ENCODE results near the gene CACNA1I.
A peak's percentile ranks its signal among the peaks of the same experiment; 100 is the strongest.

The CACNA1I gene

GRCh38 chr22:39530692-39531331 lies 39.7 kb upstream of the CACNA1I start:
- Mint-ChIP-seq H3K4me1 (ENCODE audit: low read depth) (peaks cover 55% of the 10 kb centered on the region), H3K36me3 (ENCODE audit: low read depth) (peaks cover 37% of the 10 kb centered on the region), H3K9me3 (no peaks in the 10 kb centered on the region), H3K27me3 (ENCODE audit: low read depth) (no peaks in the 10 kb centered on the region), H3K27ac (peak overlapping the region; percentile 41), H3K4me3 (peak overlapping the region; percentile 92)

DNA sequence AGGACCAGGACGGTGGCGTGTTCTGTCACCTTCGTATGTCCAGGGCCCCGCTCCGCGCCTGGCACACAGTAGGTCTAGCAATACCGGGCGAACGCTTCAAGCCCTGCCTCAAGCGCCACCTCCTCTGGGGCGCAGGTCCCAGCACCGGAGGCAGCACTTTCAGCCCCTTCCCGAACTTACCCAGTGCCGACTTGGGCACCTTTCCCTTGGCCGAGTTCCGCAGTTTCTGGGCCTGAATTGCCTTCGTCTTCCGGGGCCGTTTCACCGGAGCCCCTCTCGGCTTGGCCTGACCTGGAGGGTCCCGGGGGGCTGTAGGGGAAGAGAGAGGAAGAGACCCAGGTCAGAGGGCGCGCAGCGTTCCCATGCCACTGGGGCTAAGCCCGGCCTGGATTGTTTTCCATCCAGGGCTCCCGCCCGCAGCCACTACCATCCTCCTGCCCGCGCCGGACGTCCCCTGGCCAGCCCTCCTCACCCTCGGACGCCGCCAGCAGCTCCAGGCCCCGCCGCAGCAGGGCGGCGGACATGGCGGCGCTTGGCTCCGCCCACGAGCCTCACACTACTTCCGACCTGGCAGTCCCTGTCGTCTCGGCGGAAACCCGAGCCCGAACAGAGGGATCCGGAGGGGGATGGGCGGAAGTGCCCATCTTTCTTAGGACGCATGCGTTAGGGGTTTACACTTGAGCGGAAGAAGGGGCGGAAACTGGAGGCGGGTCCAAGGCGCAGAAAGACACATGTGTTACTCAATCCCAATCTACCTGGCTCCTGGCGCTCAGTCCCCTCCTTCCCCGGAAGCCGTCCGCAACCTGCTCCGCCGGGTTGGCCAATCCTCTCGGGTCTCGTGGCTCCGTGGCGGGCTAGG lies 38.1 kb upstream of the CACNA1I start, which contains the start of gene RPS19BP1:
Gene RPS19BP1, minus strand, starts transcription at position 534 of the 859 bp plus-strand sequence. Its CDS starts 10 bp downstream, at position 524.
- Mint-ChIP-seq H3K36me3 (ENCODE audit: low read depth) (peaks cover 33% of the 10 kb centered on the region), H3K4me1 (ENCODE audit: low read depth) (peaks cover 45% of the 10 kb centered on the region)

DNA sequence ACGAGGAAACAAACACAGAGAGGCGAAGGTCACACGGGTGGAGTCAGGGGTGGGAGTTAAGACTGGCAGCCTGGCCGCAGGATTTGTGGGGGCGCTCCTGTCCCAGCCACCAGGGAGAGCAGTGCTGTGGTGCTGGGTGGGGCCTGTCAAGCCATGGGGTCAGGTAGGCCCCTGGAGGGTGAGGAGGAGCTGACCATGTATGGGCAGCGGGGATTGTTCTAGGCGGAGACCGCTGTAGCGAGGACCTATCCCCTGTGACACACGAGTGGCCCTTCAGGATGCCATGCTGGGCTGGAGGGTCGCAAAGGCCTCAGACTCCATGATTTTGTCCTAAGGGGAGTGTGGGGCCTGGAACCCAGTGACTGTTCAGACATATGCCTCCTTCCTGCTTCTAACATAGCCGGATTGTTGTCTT lies 36.5 kb upstream of the CACNA1I start:
- no peaks in the 10 kb centered on the region for H3K27me3 Mint-ChIP-seq (ENCODE audit: low read depth)
- no peak overlapping the region for H3K4me3 Mint-ChIP-seq
- peaks cover 22% of the 10 kb centered on the region for H3K36me3 Mint-ChIP-seq (ENCODE audit: low read depth)
- H3K4me1 Mint-ChIP-seq (ENCODE audit: low read depth) = peaks cover 32% of the 10 kb centered on the region
- H3K9me3 Mint-ChIP-seq = no peaks in the 10 kb centered on the region
- no peak overlapping the region for H3K27ac Mint-ChIP-seq

More for the DNA sequence above, 38.1 kb upstream of the CACNA1I start, which contains the start of gene RPS19BP1:
- Mint-ChIP-seq H3K27me3 (ENCODE audit: low read depth) (no peaks in the 10 kb centered on the region), H3K9me3 (no peaks in the 10 kb centered on the region), H3K4me3 (peak within 1 kb of the TSS; percentile 92), H3K27ac (peak within 1 kb of the TSS; percentile 94)

- no peak overlapping the region for H3K27ac Mint-ChIP-seq
- no peaks in the 10 kb centered on the region for H3K9me3 Mint-ChIP-seq
- no peak overlapping the region for H3K4me3 Mint-ChIP-seq
- H3K27me3 Mint-ChIP-seq (ENCODE audit: low read depth) = no peaks in the 10 kb centered on the region
- peaks cover 16% of the 10 kb centered on the region for H3K36me3 Mint-ChIP-seq (ENCODE audit: low read depth)
- peaks cover 27% of the 10 kb centered on the region for H3K4me1 Mint-ChIP-seq (ENCODE audit: low read depth)
Observed at GRCh38 chr22:39534591-39535356, 35.8 kb upstream of the CACNA1I start.

GRCh38 chr22:39535357-39535725 lies 35.2 kb upstream of the CACNA1I start:
- no peaks in the 10 kb centered on the region for H3K9me3 Mint-ChIP-seq
- H3K27ac Mint-ChIP-seq = no peak overlapping the region
- peaks cover 23% of the 10 kb centered on the region for H3K4me1 Mint-ChIP-seq (ENCODE audit: low read depth)
- no peaks in the 10 kb centered on the region for H3K27me3 Mint-ChIP-seq (ENCODE audit: low read depth)
- peaks cover 12% of the 10 kb centered on the region for H3K36me3 Mint-ChIP-seq (ENCODE audit: low read depth)
- H3K4me3 Mint-ChIP-seq = no peak overlapping the region

DNA sequence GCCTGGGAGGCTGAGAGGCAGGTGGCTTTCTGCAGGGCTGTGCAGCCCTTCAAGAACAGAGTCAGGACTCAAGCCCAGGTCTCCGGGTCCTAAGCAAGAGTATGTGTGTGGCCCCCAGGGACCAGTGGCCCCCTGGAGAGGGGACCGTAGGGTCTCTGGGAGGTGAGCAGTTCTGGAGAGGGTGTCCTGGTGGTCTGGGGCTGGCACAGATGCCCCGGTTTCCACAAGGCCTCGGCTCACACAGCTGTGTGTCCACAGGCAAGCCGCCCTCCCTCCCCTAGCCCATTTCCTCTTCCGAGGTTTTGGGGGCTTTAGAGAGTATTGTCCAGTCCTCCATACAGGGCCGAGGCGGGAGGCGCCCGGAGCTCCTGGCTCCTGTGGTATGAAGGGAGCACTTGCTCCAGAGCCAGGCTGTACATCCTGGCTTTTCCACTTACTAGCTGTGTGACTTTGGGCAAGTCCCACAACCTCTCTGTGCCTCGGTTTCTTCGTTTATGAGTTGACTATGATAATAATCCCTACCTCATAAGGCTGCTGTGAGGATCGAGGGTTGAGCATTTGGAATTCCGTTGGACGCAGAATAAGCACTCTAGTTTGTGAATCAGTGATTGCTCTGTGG lies 34.6 kb upstream of the CACNA1I start:
- Mint-ChIP-seq H3K4me1 (ENCODE audit: low read depth) (peaks cover 18% of the 10 kb centered on the region), H3K27ac (no peak overlapping the region), H3K4me3 (no peak overlapping the region), H3K9me3 (no peaks in the 10 kb centered on the region), H3K27me3 (ENCODE audit: low read depth) (no peaks in the 10 kb centered on the region), H3K36me3 (ENCODE audit: low read depth) (peaks cover 8% of the 10 kb centered on the region)

DNA sequence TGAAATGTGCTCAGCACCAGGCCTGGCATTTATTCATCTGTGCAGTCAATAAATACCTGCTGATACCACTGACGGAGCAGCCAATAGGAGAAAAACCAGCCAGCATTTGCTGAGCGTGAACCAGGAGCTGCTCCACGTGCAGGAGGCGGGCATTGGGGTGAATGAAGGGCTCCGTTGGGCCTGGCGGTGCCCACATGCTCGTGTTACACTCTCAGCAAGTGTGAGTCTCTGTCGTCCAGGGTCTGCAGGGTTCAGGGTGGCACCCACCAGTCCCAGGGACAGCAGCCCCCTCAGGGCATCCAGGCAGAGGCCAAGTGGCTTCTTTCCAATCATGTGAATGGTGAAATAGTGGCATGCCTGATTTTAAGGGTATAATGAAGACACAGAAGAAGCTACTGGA lies 33.8 kb upstream of the CACNA1I start:
- no peak overlapping the region for H3K4me3 Mint-ChIP-seq
- no peaks in the 10 kb centered on the region for H3K27me3 Mint-ChIP-seq (ENCODE audit: low read depth)
- no peaks in the 10 kb centered on the region for H3K9me3 Mint-ChIP-seq
- H3K36me3 Mint-ChIP-seq (ENCODE audit: low read depth) = peaks cover 7% of the 10 kb centered on the region
- no peak overlapping the region for H3K27ac Mint-ChIP-seq
- peaks cover 12% of the 10 kb centered on the region for H3K4me1 Mint-ChIP-seq (ENCODE audit: low read depth)

DNA sequence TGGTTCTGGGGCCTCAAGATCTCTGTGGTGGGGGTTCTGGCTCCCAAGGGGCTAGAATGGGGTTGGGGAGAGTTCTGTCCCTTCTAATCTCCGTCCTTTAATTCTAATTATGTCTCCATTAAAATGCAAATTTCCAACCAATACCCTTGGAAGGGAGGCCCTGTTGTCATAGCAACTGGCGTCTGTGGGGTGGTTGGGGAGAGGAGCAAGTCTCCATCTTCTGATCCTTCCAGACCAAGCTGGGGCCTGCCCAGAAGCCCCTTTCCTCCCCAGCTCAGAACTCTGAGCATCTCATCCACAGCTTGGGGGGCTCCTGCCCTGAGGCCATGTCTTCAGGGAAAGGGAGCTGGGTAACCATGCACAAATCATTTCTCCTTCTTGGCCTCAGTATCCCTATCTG lies 32.6 kb upstream of the CACNA1I start:
- H3K27ac Mint-ChIP-seq = no peak overlapping the region
- no peaks in the 10 kb centered on the region for H3K9me3 Mint-ChIP-seq
- no peaks in the 10 kb centered on the region for H3K36me3 Mint-ChIP-seq (ENCODE audit: low read depth)
- H3K4me1 Mint-ChIP-seq (ENCODE audit: low read depth) = peaks cover 4% of the 10 kb centered on the region
- peaks cover 5% of the 10 kb centered on the region for H3K27me3 Mint-ChIP-seq (ENCODE audit: low read depth)
- no peak overlapping the region for H3K4me3 Mint-ChIP-seq

DNA sequence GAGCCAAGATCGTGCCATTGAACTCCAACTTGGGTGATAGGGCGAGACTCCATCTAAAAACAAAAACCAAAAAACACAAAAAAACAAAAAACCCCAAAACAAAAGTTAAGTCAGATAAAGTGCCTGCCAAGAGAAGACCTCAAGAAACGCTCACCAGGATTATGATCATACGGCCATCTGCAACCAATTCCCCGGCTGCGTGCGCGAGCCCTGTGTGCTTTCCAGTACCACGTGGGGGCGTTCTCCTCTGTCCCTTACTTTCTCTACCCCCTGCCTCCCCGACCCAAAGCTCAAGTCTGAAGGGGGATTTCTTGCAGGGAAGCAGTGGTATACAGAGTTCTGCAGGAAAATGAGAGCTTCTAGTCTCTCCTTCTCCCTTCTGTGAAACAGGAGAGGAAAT lies 27.5 kb upstream of the CACNA1I start:
- Mint-ChIP-seq H3K4me1 (ENCODE audit: low read depth) (peaks cover 21% of the 10 kb centered on the region), H3K27me3 (ENCODE audit: low read depth) (peaks cover 38% of the 10 kb centered on the region), H3K36me3 (ENCODE audit: low read depth) (no peaks in the 10 kb centered on the region), H3K4me3 (no peak overlapping the region), H3K27ac (no peak overlapping the region), H3K9me3 (no peaks in the 10 kb centered on the region)

DNA sequence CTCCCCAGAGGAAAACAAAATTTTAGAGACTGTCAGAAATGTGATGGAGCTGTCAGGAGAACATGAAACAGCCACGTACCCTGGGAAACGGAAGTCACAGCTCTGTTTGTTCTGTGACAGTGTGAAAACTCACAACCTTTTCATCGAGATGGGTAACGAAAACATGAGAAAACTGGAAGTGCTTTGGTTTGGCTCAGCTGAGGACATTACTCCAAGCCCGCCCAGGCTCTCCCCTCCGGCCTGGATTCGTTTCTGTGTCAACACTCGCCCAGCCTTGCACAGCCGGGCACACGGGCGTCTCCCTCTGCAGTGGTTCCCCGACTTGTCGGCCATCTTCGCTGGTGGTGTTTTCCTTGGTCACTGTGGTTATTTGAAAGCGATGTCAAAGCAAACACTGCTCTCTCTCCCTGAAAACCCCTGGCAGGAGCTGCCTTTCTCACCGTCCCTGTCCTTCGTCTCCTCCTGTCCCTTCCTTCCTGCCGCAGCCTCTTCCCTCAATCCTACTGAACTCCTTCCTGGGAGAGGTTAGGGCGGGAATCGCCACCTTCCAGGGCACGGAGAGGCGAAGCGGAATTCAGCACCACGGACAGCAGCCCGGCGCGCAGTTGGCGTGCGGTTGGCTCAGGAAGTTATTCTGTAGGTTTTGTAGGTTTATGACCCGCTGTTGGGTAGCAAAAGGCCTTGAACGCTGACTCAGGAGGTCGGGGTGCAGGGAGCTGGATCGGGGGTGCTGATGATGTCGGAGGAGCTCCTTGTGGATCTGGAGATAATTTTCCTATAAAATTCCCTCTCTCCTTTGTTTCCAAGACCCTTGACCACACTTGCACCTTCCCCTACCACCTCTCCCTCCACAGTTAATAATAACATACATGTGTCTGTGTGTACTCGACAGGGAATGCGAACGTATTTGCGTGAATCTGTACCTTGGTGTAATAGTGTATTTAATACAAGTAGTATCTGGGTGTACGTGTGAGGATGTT lies 24.9 kb upstream of the CACNA1I start:
- H3K9me3 Mint-ChIP-seq = no peaks in the 10 kb centered on the region
- peak overlapping the region; percentile 22 for H3K27ac Mint-ChIP-seq
- peaks cover 21% of the 10 kb centered on the region for H3K4me1 Mint-ChIP-seq (ENCODE audit: low read depth)
- peaks cover 48% of the 10 kb centered on the region for H3K27me3 Mint-ChIP-seq (ENCODE audit: low read depth)
- no peaks in the 10 kb centered on the region for H3K36me3 Mint-ChIP-seq (ENCODE audit: low read depth)
- peak overlapping the region; percentile 15 for H3K4me3 Mint-ChIP-seq

DNA sequence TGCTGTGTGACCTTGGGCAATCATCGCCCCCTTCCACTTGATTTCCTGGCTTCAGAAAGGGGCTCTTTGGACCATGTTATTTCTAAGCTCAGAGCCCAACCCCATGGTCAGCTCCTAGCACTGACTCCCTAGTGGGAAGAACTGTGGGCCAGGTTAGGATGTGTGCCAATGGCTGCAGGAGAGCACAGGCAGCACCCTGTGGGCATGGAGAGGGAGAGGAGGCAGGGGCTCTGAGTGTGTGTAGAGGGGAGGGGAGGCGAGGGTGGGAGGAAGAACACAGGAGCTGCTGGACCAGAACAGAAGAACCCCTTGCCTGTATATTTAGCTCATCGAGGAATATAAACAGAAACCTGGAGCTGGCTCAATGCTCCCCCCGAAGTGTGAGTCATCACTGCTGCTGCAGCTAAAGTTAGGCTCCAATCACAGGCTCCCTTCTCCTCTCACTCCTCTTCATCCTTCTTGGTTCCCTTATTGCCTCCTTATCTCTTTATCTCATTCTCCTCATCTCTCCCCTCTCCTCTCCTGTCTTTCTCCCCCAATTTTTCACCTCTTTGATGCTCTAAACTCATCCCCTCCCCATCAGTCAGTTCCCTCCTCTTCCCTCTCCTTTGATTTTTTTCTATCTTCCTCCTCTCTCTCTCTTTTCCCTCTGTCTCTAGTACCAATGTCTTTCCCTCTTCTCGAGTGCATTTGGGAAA lies 23.5 kb upstream of the CACNA1I start:
- no peaks in the 10 kb centered on the region for H3K36me3 Mint-ChIP-seq (ENCODE audit: low read depth)
- peaks cover 49% of the 10 kb centered on the region for H3K27me3 Mint-ChIP-seq (ENCODE audit: low read depth)
- peaks cover 21% of the 10 kb centered on the region for H3K4me1 Mint-ChIP-seq (ENCODE audit: low read depth)
- H3K27ac Mint-ChIP-seq = no peak overlapping the region
- H3K9me3 Mint-ChIP-seq = no peaks in the 10 kb centered on the region
- no peak overlapping the region for H3K4me3 Mint-ChIP-seq

DNA sequence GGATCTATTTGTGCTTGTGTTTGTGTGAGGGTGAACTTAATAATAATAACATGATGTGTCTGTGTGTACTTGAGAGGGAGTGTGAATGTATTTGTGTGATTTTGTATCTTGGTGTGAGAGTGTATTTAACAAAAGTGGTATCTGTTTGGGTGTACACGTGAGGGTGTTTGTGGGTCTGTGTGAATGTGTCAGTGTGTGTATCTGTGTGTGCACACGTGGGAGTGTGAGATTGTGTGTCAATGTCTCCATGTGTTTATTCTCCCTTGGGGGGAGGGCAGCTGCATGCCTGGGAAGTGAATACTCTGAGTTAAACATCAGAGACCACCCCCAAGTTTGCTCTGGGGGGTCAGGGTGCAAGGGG lies 23.0 kb upstream of the CACNA1I start:
- Mint-ChIP-seq H3K36me3 (ENCODE audit: low read depth) (no peaks in the 10 kb centered on the region), H3K4me1 (ENCODE audit: low read depth) (peaks cover 21% of the 10 kb centered on the region), H3K27me3 (ENCODE audit: low read depth) (peaks cover 46% of the 10 kb centered on the region)

DNA sequence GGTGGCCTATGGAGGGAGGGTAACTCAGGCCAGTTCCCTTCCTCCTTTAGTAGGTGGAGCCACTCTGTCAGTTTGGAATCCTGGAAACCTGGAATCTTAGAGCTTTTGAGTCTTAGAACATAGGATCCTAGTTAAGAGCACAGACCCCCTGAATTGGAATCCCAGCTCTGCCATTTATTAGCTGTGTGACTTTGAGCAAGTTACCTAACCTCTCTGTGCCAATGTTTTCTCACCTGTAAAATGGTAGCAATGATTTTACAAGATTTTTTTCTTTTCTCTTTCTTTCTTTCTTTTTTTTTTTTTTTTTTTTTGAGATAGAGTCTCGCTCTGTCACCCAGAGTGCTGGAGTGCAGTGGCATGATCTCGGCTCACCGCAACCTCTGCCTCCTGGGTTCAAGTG lies 17.1 kb upstream of the CACNA1I start:
- Mint-ChIP-seq H3K27me3 (ENCODE audit: low read depth) (peaks cover 44% of the 10 kb centered on the region), H3K36me3 (ENCODE audit: low read depth) (no peaks in the 10 kb centered on the region), H3K9me3 (no peaks in the 10 kb centered on the region), H3K4me1 (ENCODE audit: low read depth) (peaks cover 2% of the 10 kb centered on the region), H3K27ac (no peak overlapping the region), H3K4me3 (no peak overlapping the region)

More for the DNA sequence above, 23.0 kb upstream of the CACNA1I start:
- H3K4me3 Mint-ChIP-seq = no peak overlapping the region
- no peak overlapping the region for H3K27ac Mint-ChIP-seq
- H3K9me3 Mint-ChIP-seq = no peaks in the 10 kb centered on the region
